ENCODE results near the gene PIMREG.
A peak's percentile ranks its signal among the peaks of the same experiment; 100 is the strongest.

PIMREG gene

GRCh38 chr17:6443692-6444570 is at the start of gene PIMREG:
TSS of gene PIMREG (plus strand) at chr17:6444455. CDS start at chr17:6445111, 656 bp downstream.
- peak; percentile 79 to 89 (median 86) for DNase-seq (ENCODE audit: low read depth in 2 of 3, low spot score in 2 of 3)

- no peak for DNase-seq (ENCODE audit: low read depth in 2 of 3, low spot score in 2 of 3)
These were observed 45.3 kb upstream of the PIMREG start for GRCh38 chr17:6398955-6399354.

- DNase-seq (ENCODE audit: low read depth in 2 of 3, low spot score in 2 of 3): no peak
These were observed 42.0 kb upstream of the PIMREG start for GRCh38 chr17:6402258-6402657.

GRCh38 chr17:6408276-6408675 is 36.0 kb upstream of the PIMREG start:
- no peak for DNase-seq (ENCODE audit: low read depth in 2 of 3, low spot score in 2 of 3)

- DNase-seq (ENCODE audit: low read depth in 2 of 3, low spot score in 2 of 3): no peak
These were observed 35.5 kb upstream of the PIMREG start for GRCh38 chr17:6408735-6409134.

- no peak for DNase-seq (ENCODE audit: low read depth in 2 of 3, low spot score in 2 of 3)
These were observed 31.2 kb upstream of the PIMREG start for GRCh38 chr17:6413065-6413464.

- no peak for DNase-seq (ENCODE audit: low read depth in 2 of 3, low spot score in 2 of 3)
These were observed 28.6 kb upstream of the PIMREG start for GRCh38 chr17:6415616-6416015.

- DNase-seq (ENCODE audit: low read depth in 2 of 3, low spot score in 2 of 3): no peak
These were observed 24.0 kb upstream of the PIMREG start for GRCh38 chr17:6420173-6420641.

- peak; percentile 38 to 74 (median 58) for DNase-seq (ENCODE audit: low read depth in 2 of 3, low spot score in 2 of 3)
These were observed 22.3 kb upstream of the PIMREG start for GRCh38 chr17:6421700-6422604.

GRCh38 chr17:6422654-6423241 is 21.5 kb upstream of the PIMREG start:
- no peak for DNase-seq (ENCODE audit: low read depth in 2 of 3, low spot score in 2 of 3)

GRCh38 chr17:6423931-6424330 is 20.3 kb upstream of the PIMREG start:
- DNase-seq (ENCODE audit: low read depth in 2 of 3, low spot score in 2 of 3): no peak

- DNase-seq (ENCODE audit: low read depth in 2 of 3, low spot score in 2 of 3): no peak
These were observed 18.8 kb upstream of the PIMREG start for GRCh38 chr17:6425407-6425806.

- no peak for DNase-seq (ENCODE audit: low read depth in 2 of 3, low spot score in 2 of 3)
These were observed 17.7 kb upstream of the PIMREG start for GRCh38 chr17:6426356-6427101.

GRCh38 chr17:6427279-6427781 is 16.9 kb upstream of the PIMREG start:
- peak; percentile 27 to 31 (median 27) for DNase-seq (ENCODE audit: low read depth in 2 of 3, low spot score in 2 of 3)

GRCh38 chr17:6428207-6428965 is 15.9 kb upstream of the PIMREG start:
- no peak for DNase-seq (ENCODE audit: low read depth in 2 of 3, low spot score in 2 of 3)

- DNase-seq (ENCODE audit: low read depth in 2 of 3, low spot score in 2 of 3): no peak
These were observed 15.0 kb upstream of the PIMREG start for GRCh38 chr17:6429266-6429665.

- DNase-seq (ENCODE audit: low read depth in 2 of 3, low spot score in 2 of 3): no peak
These were observed 13.5 kb upstream of the PIMREG start for GRCh38 chr17:6430769-6431168.

- DNase-seq (ENCODE audit: low read depth in 2 of 3, low spot score in 2 of 3): no peak
These were observed 9.2 kb upstream of the PIMREG start, which contains the start of gene AIPL1 for GRCh38 chr17:6435051-6435450. TSS of gene AIPL1 (minus strand) at chr17:6435121. CDS start at chr17:6435104, 17 bp downstream.

GRCh38 chr17:6435968-6436367 is 8.3 kb upstream of the PIMREG start:
- DNase-seq (ENCODE audit: low read depth in 2 of 3, low spot score in 2 of 3): no peak

GRCh38 chr17:6437466-6437865 is 6.8 kb upstream of the PIMREG start:
- DNase-seq (ENCODE audit: low read depth in 2 of 3, low spot score in 2 of 3): no peak

All from activated CD8-positive, alpha-beta memory T cell treated with anti-CD3 and anti-CD28 coated beads for 48 hours (primary cell).